Gastroesophageal sphincter (tissue), 3 donors: ENCODE results near the gene ULK1.

Source experiments
- CTCF ChIP-seq, 4 experiments: fragments of 200-600 bp in 2 of 4; fragments of 450-650 bp in 2 of 4; sonication (generic) in 1 of 4; IDR thresholded peaks; one replicate each; pipeline ENCODE4 v1.5.1; 2017 to 2019; ENCODE audit warnings: antibody characterized with exemption in 4 of 4, mild to moderate bottlenecking in 2 of 4, moderate library complexity in 2 of 4
- POLR2A ChIP-seq, 2 donors: fragments of 450-650 bp; IDR thresholded peaks; one replicate each; pipeline ENCODE4 v1.6.1; 2017; ENCODE audit warnings: antibody characterized with exemption in 2 of 2, mild to moderate bottlenecking in 2 of 2, moderate library complexity in 1 of 2

DNA sequence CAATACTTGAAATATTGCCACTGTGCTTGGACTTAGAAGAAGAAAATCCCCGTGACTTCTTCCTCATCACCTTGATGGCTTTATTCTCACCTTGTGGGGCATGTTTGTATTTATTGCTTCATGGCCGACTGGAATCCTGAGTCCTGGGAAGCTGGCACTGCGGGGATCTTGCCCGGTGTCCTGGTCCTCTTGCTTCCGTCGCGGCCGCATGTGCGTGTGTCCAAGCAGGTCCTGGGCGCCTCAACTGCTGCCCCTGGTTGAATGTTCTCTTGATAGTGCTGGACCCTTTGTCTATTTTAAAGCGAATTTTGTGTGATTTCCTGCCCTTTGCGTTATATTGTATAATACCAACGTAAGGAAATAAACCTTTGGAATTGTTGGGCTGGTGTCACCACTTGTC is 28.4 kb downstream of the ULK1 start:
- TF ChIP-seq CTCF (IDR thresholded peaks at IDR 0.05) (no peak), POLR2A (IDR thresholded peaks at IDR 0.05) (no peak)
